Loucy (cell line): ENCODE results near the gene SLU7.

ENCODE experiments used
- H2AFZ ChIP-seq: fragments of 200-600 bp; sonication (generic); 2 replicates; pipeline ENCODE4 v1.6.0; 2016; ENCODE audit warnings: antibody characterized with exemption, mild to moderate bottlenecking, low read length, moderate library complexity
- H3F3A ChIP-seq: fragments of 200-600 bp; 2 replicates; pipeline ENCODE4 v1.6.0; 2016; ENCODE audit warnings: antibody characterized with exemption, low read depth, mild to moderate bottlenecking
- H3K27me3 ChIP-seq: fragments of 200-600 bp; sonication (generic); 2 replicates; pipeline ENCODE4 v1.6.1; 2014; ENCODE audit warnings: low read length, mild to moderate bottlenecking; ENCODE audit not compliant: insufficient read depth, poor library complexity, severe bottlenecking
- H3K36me3 ChIP-seq: fragments of 200-600 bp; sonication (generic); 2 replicates; pipeline ENCODE4 v1.6.1; 2016; ENCODE audit warnings: low read length; ENCODE audit not compliant: insufficient read depth
- H3K4me1 ChIP-seq: fragments of 200-600 bp; sonication (generic); 2 replicates; pipeline ENCODE4 v1.5.1; 2014; ENCODE audit warnings: low read length, mild to moderate bottlenecking; ENCODE audit not compliant: insufficient read depth, poor library complexity, severe bottlenecking
- H3K4me2 ChIP-seq: fragments of 200-600 bp; sonication (generic); 2 replicates; pipeline ENCODE4 v1.6.0; 2014; ENCODE audit warnings: antibody characterized with exemption, low read length, low read depth, mild to moderate bottlenecking; ENCODE audit not compliant: poor library complexity, severe bottlenecking
- H3K4me3 ChIP-seq: fragments of 200-600 bp; sonication (generic); 2 replicates; pipeline ENCODE4 v1.5.1; 2014; ENCODE audit warnings: low read length, mild to moderate bottlenecking, mixed read lengths; ENCODE audit not compliant: poor library complexity, severe bottlenecking
- H3K79me2 ChIP-seq: fragments of 200-600 bp; sonication (generic); 2 replicates; pipeline ENCODE4 v1.6.1; 2014; ENCODE audit warnings: low read length; ENCODE audit not compliant: insufficient read depth
- H3K9ac ChIP-seq: fragments of 200-600 bp; sonication (generic); 2 replicates; pipeline ENCODE4 v1.6.0; 2014; ENCODE audit warnings: mild to moderate bottlenecking, low read depth, low read length, moderate library complexity; ENCODE audit not compliant: poor library complexity, severe bottlenecking
- H3K9me2 ChIP-seq: fragments of 200-600 bp; sonication (generic); replicated peaks from 2 replicates; pipeline ENCODE4 v1.6.1; 2016; ENCODE audit warnings: low read depth, low read length, mixed read lengths
- H3K9me3 ChIP-seq: fragments of 200-600 bp; sonication (generic); 2 replicates; pipeline ENCODE4 v1.6.1; 2014; ENCODE audit warnings: mild to moderate bottlenecking, antibody characterized with exemption, low read length, low read depth; ENCODE audit not compliant: insufficient read depth
- H4K20me1 ChIP-seq: fragments of 200-600 bp; sonication (generic); 2 replicates; pipeline ENCODE4 v1.6.0; 2014; ENCODE audit warnings: antibody characterized with exemption, low read length, mild to moderate bottlenecking; ENCODE audit not compliant: insufficient read depth, poor library complexity, severe bottlenecking
- CTCF ChIP-seq: fragments of 200-600 bp; sonication (generic); conservative IDR thresholded peaks from 2 replicates; pipeline ENCODE4 v1.5.1; 2014; ENCODE audit warnings: mild to moderate bottlenecking, antibody characterized with exemption, low read length
- EZH2phosphoT487 ChIP-seq: fragments of 200-600 bp; IDR thresholded peaks from 2 replicates; pipeline ENCODE4 v1.6.1; 2018; ENCODE audit warnings: antibody characterized with exemption, mild to moderate bottlenecking, moderate library complexity, borderline replicate concordance

SLU7 gene

GRCh38 chr5:160361624-160362228 is 57.2 kb downstream of the SLU7 start:
- H3K4me1 ChIP-seq, result no peaks in the 10 kb centered on the region
- no peaks in the 10 kb centered on the region for H3K9me3 ChIP-seq
- no peak overlapping the region for H2AFZ ChIP-seq
- no peaks in the 10 kb centered on the region for H3K27me3 ChIP-seq
- H3K36me3 ChIP-seq, result no peaks in the 10 kb centered on the region
- no peak for TF ChIP-seq CTCF
- no peak for TF ChIP-seq EZH2phosphoT487
- H3K9ac ChIP-seq, result no peak overlapping the region
- no peaks in the 10 kb centered on the region for H3K79me2 ChIP-seq
- no peaks in the 10 kb centered on the region for H3F3A ChIP-seq
- no peaks in the 10 kb centered on the region for H3K9me2 ChIP-seq
- H4K20me1 ChIP-seq, result no peaks in the 10 kb centered on the region
- no peak overlapping the region for H3K4me2 ChIP-seq
- H3K4me3 ChIP-seq, result no peak overlapping the region

- Histone ChIP-seq H3K4me3 (no peak overlapping the region), H3K9me2 (no peaks in the 10 kb centered on the region), H3K9ac (no peak overlapping the region), H3F3A (no peaks in the 10 kb centered on the region), H3K4me1 (no peaks in the 10 kb centered on the region), H3K79me2 (no peaks in the 10 kb centered on the region), H3K9me3 (no peaks in the 10 kb centered on the region), H4K20me1 (no peaks in the 10 kb centered on the region), H3K27me3 (no peaks in the 10 kb centered on the region), H3K4me2 (no peak overlapping the region), H3K36me3 (no peaks in the 10 kb centered on the region), H2AFZ (no peak overlapping the region)
- TF ChIP-seq EZH2phosphoT487, result no peak
- TF ChIP-seq CTCF, result no peak
Observed at GRCh38 chr5:160360310-160360709, 58.6 kb downstream of the SLU7 start.

- H3K9me2 ChIP-seq, result no peaks in the 10 kb centered on the region
- no peaks in the 10 kb centered on the region for H3K4me1 ChIP-seq
- TF ChIP-seq EZH2phosphoT487 (no peak), CTCF (no peak)
- H3K27me3 ChIP-seq, result no peaks in the 10 kb centered on the region
- no peaks in the 10 kb centered on the region for H3K9me3 ChIP-seq
- no peak overlapping the region for H2AFZ ChIP-seq
- H3K4me2 ChIP-seq, result no peak overlapping the region
- no peaks in the 10 kb centered on the region for H4K20me1 ChIP-seq
- H3F3A ChIP-seq, result no peaks in the 10 kb centered on the region
- no peak overlapping the region for H3K9ac ChIP-seq
- H3K36me3 ChIP-seq, result no peaks in the 10 kb centered on the region
- H3K4me3 ChIP-seq, result no peak overlapping the region
- no peaks in the 10 kb centered on the region for H3K79me2 ChIP-seq
Observed at GRCh38 chr5:160359816-160360215, 59.1 kb downstream of the SLU7 start.
